K562 treated with DMSO at 1 percent for 12 hours (cell line): ENCODE measurements around the gene RHO. TPM values are rescaled to one million over a fixed set of nuclear protein-coding genes. Genes with fewer than 3 reads are reported as not detected.

Experiments used
- total RNA-seq: library from RNA; unstranded; fragments of 300-600 nt; gene quantifications from 2 replicates; pipeline ENCODE4 v1.2.3, GENCODE V29; 2022; ENCODE audit not compliant: insufficient read depth

The RHO gene
- total RNA-seq: not detected in 2 replicates

DNA sequence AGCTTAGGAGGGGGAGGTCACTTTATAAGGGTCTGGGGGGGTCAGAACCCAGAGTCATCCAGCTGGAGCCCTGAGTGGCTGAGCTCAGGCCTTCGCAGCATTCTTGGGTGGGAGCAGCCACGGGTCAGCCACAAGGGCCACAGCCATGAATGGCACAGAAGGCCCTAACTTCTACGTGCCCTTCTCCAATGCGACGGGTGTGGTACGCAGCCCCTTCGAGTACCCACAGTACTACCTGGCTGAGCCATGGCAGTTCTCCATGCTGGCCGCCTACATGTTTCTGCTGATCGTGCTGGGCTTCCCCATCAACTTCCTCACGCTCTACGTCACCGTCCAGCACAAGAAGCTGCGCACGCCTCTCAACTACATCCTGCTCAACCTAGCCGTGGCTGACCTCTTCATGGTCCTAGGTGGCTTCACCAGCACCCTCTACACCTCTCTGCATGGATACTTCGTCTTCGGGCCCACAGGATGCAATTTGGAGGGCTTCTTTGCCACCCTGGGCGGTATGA lies at the start of gene RHO:
TSS of gene RHO (plus strand) at position 51 of the 512 bp plus-strand sequence. CDS start at position 146, 95 bp downstream.

DNA sequence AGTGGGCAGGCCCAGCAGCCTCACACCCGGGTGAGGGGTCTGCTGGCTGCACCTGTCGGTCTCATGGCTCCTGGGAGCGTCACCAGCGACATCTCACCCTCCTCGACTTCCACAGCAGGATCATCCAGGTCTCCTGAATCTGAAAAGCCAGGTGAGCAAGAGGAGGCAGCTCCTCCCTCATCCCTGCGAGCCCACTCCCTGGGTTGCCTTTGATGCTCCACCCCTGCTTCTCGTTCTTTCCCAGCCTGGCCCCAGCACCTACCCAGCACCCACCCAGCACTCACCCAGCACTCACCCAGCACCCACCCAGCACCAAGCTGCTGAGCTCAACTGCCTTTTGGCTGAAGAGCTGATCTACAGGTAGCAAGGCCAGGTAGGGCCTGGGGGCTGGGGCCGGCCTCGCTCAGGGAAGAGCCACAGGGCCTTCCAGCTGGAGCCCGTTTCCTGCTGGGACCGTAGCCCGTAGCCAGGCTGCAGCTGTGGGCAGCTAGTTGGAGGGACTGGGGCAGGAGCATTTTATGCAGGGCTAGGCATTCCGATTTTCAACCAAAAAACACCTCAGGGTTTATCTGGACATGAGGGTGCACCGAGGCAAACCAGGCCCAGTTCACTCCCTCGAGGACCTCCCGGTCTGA lies 14.8 kb downstream of the RHO start, which contains the start of gene H1-8:
TSS of gene H1-8 (plus strand) at position 20 of the 635 bp plus-strand sequence. CDS start at position 64, 44 bp downstream.

Other genes starting within 250 kb of the RHO start
- gene HMCES, start 249.8 kb upstream of the RHO start, total RNA-seq: 35.7 and 51.4 TPM in 2 replicates
- 0.24 and 0.58 TPM in 2 replicates for gene EFCAB12, start 100.0 kb upstream of the RHO start, total RNA-seq
- gene MBD4, start 88.7 kb upstream of the RHO start, total RNA-seq: 17.4 and 48.5 TPM in 2 replicates
- 9.5 and 13.2 TPM in 2 replicates for gene IFT122, start 88.4 kb upstream of the RHO start, total RNA-seq
- not detected in 2 replicates for gene H1-8, start 14.5 kb downstream of the RHO start, total RNA-seq
- 9.1 and 18.2 TPM in 2 replicates for gene PLXND1, start 78.0 kb downstream of the RHO start, total RNA-seq